GM21447 (cell line): ENCODE results near the gene CCDC18.
"Not testable (repeated sequence)": the region's sequence is repeated elsewhere in the genome, so short reads cannot be mapped to it uniquely, and the experiment has no call there.

ENCODE experiments used
- ATAC-seq: cut with Tn5 transposase; IDR thresholded peaks from one replicate; pipeline ENCODE4 v1.9.1; 2021; ENCODE audit not compliant: unreplicated experiment

CCDC18 gene

GRCh38 chr1:93223023-93223675 lies 42.6 kb downstream of the CCDC18 start:
- ATAC-seq, result no peak

GRCh38 chr1:93235261-93235660 lies 54.7 kb downstream of the CCDC18 start:
- no peak for ATAC-seq

GRCh38 chr1:93237021-93237420 lies 56.5 kb downstream of the CCDC18 start:
- ATAC-seq, result no peak

GRCh38 chr1:93238425-93238824 lies 57.9 kb downstream of the CCDC18 start:
- no peak for ATAC-seq

GRCh38 chr1:93239863-93240262 lies 59.3 kb downstream of the CCDC18 start:
- ATAC-seq, result no peak

- not testable (repeated sequence) for ATAC-seq
Observed at GRCh38 chr1:93243233-93243632, 62.7 kb downstream of the CCDC18 start.

GRCh38 chr1:93244298-93245069 lies 64.0 kb downstream of the CCDC18 start:
- ATAC-seq, result no peak

- ATAC-seq, result no peak
Observed at GRCh38 chr1:93251966-93252365, 71.4 kb downstream of the CCDC18 start.

- no peak for ATAC-seq
Observed at GRCh38 chr1:93252598-93252997, 72.1 kb downstream of the CCDC18 start.

- no peak for ATAC-seq
Observed at GRCh38 chr1:93253516-93253915, 73.0 kb downstream of the CCDC18 start.

GRCh38 chr1:93255222-93256079 lies 74.9 kb downstream of the CCDC18 start:
- ATAC-seq, result no peak

GRCh38 chr1:93256433-93256832 lies 75.9 kb downstream of the CCDC18 start:
- no peak for ATAC-seq

GRCh38 chr1:93257889-93258288 lies 77.4 kb downstream of the CCDC18 start:
- ATAC-seq, result no peak

GRCh38 chr1:93260726-93261125 lies 80.2 kb downstream of the CCDC18 start:
- ATAC-seq, result not testable (repeated sequence)

- no peak for ATAC-seq
Observed at GRCh38 chr1:93262645-93263044, 82.1 kb downstream of the CCDC18 start.

- ATAC-seq, result not testable (repeated sequence)
Observed at GRCh38 chr1:93268888-93269287, 88.4 kb downstream of the CCDC18 start.

GRCh38 chr1:93275262-93275633 lies 94.7 kb downstream of the CCDC18 start:
- not testable (repeated sequence) for ATAC-seq

- no peak for ATAC-seq
Observed at GRCh38 chr1:93275634-93276295, 95.2 kb downstream of the CCDC18 start.

GRCh38 chr1:93277530-93277929 lies 97.0 kb downstream of the CCDC18 start:
- ATAC-seq, result not testable (repeated sequence)

- no peak for ATAC-seq
Observed at GRCh38 chr1:93283496-93283895, 103.0 kb downstream of the CCDC18 start.

- no peak for ATAC-seq
Observed at GRCh38 chr1:93288558-93288957, 108.0 kb downstream of the CCDC18 start.
